ENCODE measurements around the gene CHD9. TPM values are rescaled to one million over a fixed set of nuclear protein-coding genes. Genes with fewer than 3 reads are reported as not detected.
"Not testable (repeated sequence)": the region's sequence is repeated elsewhere in the genome, so short reads cannot be mapped to it uniquely, and the experiment has no call there.

CHD9 gene
- total RNA-seq, 1 donor from 2014 or later, result 77.4 TPM

- FAIRE-seq (no peak), DNase-seq (ENCODE audit: low read depth) (no peak)
- Histone ChIP-seq H3K27ac (ENCODE audit: low read depth, low read length) (no peak overlapping the region), H3K4me1 (ENCODE audit: insufficient read depth, low read length) (no peaks in the 10 kb centered on the region), H3K9ac (ENCODE audit: low read length) (no peak overlapping the region), H3K4me2 (ENCODE audit: low read length) (no peak overlapping the region), H3K9me3 (ENCODE audit: insufficient read depth, low read depth, low read length) (no peaks in the 10 kb centered on the region), H2AFZ (ENCODE audit: low read depth, low read length) (no peak overlapping the region), H3K79me2 (ENCODE audit: insufficient read depth, low read length) (no peaks in the 10 kb centered on the region), H4K20me1 (ENCODE audit: insufficient read depth, low read length) (no peaks in the 10 kb centered on the region), H3K27me3 (ENCODE audit: insufficient read depth, low read length) (peaks cover 13% of the 10 kb centered on the region), H3K36me3 (ENCODE audit: insufficient read depth, low read length) (no peaks in the 10 kb centered on the region), H3K4me3 (ENCODE audit: insufficient read depth, low read depth, low read length) (no peak overlapping the region)
- H3K4me3 Mint-ChIP-seq (ENCODE audit: unreplicated experiment), result no peak overlapping the region
- peaks cover 3% of the 10 kb centered on the region for H3K9me3 Mint-ChIP-seq (ENCODE audit: unreplicated experiment)
- H3K27ac Mint-ChIP-seq (ENCODE audit: unreplicated experiment), result no peak overlapping the region
- no peaks in the 10 kb centered on the region for H3K27me3 Mint-ChIP-seq (ENCODE audit: low read depth, unreplicated experiment)
- peaks cover 29% of the 10 kb centered on the region for H3K4me1 Mint-ChIP-seq (ENCODE audit: low read depth, unreplicated experiment)
- H3K36me3 Mint-ChIP-seq (ENCODE audit: low read depth, unreplicated experiment), result peaks cover 16% of the 10 kb centered on the region
- TF ChIP-seq CTCF (IDR thresholded peaks at IDR 0.05; ENCODE audit: insufficient read depth, low read depth, low read length) (no peak), EZH2 (IDR thresholded peaks at IDR 0.05; ENCODE audit: insufficient read depth, low read length) (no peak)
Measured at GRCh38 chr16:53045341-53046220, 9.2 kb upstream of the CHD9 start.

GRCh38 chr16:53047515-53047914 lies 7.3 kb upstream of the CHD9 start:
- not testable (repeated sequence) for H3K27ac Mint-ChIP-seq (ENCODE audit: unreplicated experiment); H3K27me3 Mint-ChIP-seq (ENCODE audit: low read depth, unreplicated experiment)

GRCh38 chr16:53048139-53048915 lies 6.5 kb upstream of the CHD9 start:
- H3K27me3 Mint-ChIP-seq (ENCODE audit: low read depth, unreplicated experiment), result no peaks in the 10 kb centered on the region
- Histone ChIP-seq H3K36me3 (ENCODE audit: insufficient read depth, low read length) (no peaks in the 10 kb centered on the region), H3K4me2 (ENCODE audit: low read length) (no peak overlapping the region), H3K9me3 (ENCODE audit: insufficient read depth, low read depth, low read length) (no peaks in the 10 kb centered on the region), H3K9ac (ENCODE audit: low read length) (no peak overlapping the region), H3K27ac (ENCODE audit: low read depth, low read length) (no peak overlapping the region), H3K79me2 (ENCODE audit: insufficient read depth, low read length) (no peaks in the 10 kb centered on the region), H3K4me3 (ENCODE audit: insufficient read depth, low read depth, low read length) (no peak overlapping the region), H3K4me1 (ENCODE audit: insufficient read depth, low read length) (peaks cover 9% of the 10 kb centered on the region), H3K27me3 (ENCODE audit: insufficient read depth, low read length) (peaks cover 6% of the 10 kb centered on the region), H2AFZ (ENCODE audit: low read depth, low read length) (no peak overlapping the region), H4K20me1 (ENCODE audit: insufficient read depth, low read length) (no peaks in the 10 kb centered on the region)
- H3K4me3 Mint-ChIP-seq (ENCODE audit: unreplicated experiment), result no peak overlapping the region
- FAIRE-seq, result no peak
- no peak for DNase-seq (ENCODE audit: low read depth)
- H3K36me3 Mint-ChIP-seq (ENCODE audit: low read depth, unreplicated experiment), result peaks cover 15% of the 10 kb centered on the region
- H3K27ac Mint-ChIP-seq (ENCODE audit: unreplicated experiment), result no peak overlapping the region
- H3K4me1 Mint-ChIP-seq (ENCODE audit: low read depth, unreplicated experiment), result peaks cover 12% of the 10 kb centered on the region
- no peaks in the 10 kb centered on the region for H3K9me3 Mint-ChIP-seq (ENCODE audit: unreplicated experiment)
- TF ChIP-seq EZH2 (IDR thresholded peaks at IDR 0.05; ENCODE audit: insufficient read depth, low read length) (no peak), CTCF (IDR thresholded peaks at IDR 0.05; ENCODE audit: insufficient read depth, low read depth, low read length) (no peak)

More at GRCh38 chr16:53047515-53047914, 7.3 kb upstream of the CHD9 start:
- not testable (repeated sequence) for H3K27ac ChIP-seq (ENCODE audit: low read depth, low read length); H3K9me3 ChIP-seq (ENCODE audit: insufficient read depth, low read depth, low read length); H3K9ac ChIP-seq (ENCODE audit: low read length); FAIRE-seq; H3K4me3 Mint-ChIP-seq (ENCODE audit: unreplicated experiment); H3K36me3 ChIP-seq (ENCODE audit: insufficient read depth, low read length); H3K79me2 ChIP-seq (ENCODE audit: insufficient read depth, low read length); H3K9me3 Mint-ChIP-seq (ENCODE audit: unreplicated experiment); DNase-seq (ENCODE audit: low read depth); H3K4me2 ChIP-seq (ENCODE audit: low read length); H2AFZ ChIP-seq (ENCODE audit: low read depth, low read length); H4K20me1 ChIP-seq (ENCODE audit: insufficient read depth, low read length); H3K4me3 ChIP-seq (ENCODE audit: insufficient read depth, low read depth, low read length); H3K4me1 ChIP-seq (ENCODE audit: insufficient read depth, low read length)
- Mint-ChIP-seq H3K36me3 (ENCODE audit: low read depth, unreplicated experiment) (peaks cover 15% of the 10 kb centered on the region), H3K4me1 (ENCODE audit: low read depth, unreplicated experiment) (peaks cover 17% of the 10 kb centered on the region)
- H3K27me3 ChIP-seq (ENCODE audit: insufficient read depth, low read length), result peaks cover 12% of the 10 kb centered on the region

GRCh38 chr16:53051255-53051654 lies 3.5 kb upstream of the CHD9 start:
- not testable (repeated sequence) for H3K27ac ChIP-seq (ENCODE audit: low read depth, low read length); H2AFZ ChIP-seq (ENCODE audit: low read depth, low read length); H3K9me3 Mint-ChIP-seq (ENCODE audit: unreplicated experiment); H3K4me2 ChIP-seq (ENCODE audit: low read length); DNase-seq (ENCODE audit: low read depth); H3K27ac Mint-ChIP-seq (ENCODE audit: unreplicated experiment); FAIRE-seq; H3K79me2 ChIP-seq (ENCODE audit: insufficient read depth, low read length); H3K9me3 ChIP-seq (ENCODE audit: insufficient read depth, low read depth, low read length); H4K20me1 ChIP-seq (ENCODE audit: insufficient read depth, low read length); H3K27me3 Mint-ChIP-seq (ENCODE audit: low read depth, unreplicated experiment); H3K36me3 ChIP-seq (ENCODE audit: insufficient read depth, low read length); H3K4me1 Mint-ChIP-seq (ENCODE audit: low read depth, unreplicated experiment); H3K4me3 ChIP-seq (ENCODE audit: insufficient read depth, low read depth, low read length); H3K9ac ChIP-seq (ENCODE audit: low read length); H3K27me3 ChIP-seq (ENCODE audit: insufficient read depth, low read length)
- Mint-ChIP-seq H3K36me3 (ENCODE audit: low read depth, unreplicated experiment) (peaks cover 10% of the 10 kb centered on the region), H3K4me3 (ENCODE audit: unreplicated experiment) (peak overlapping the region; percentile 27)
- H3K4me1 ChIP-seq (ENCODE audit: insufficient read depth, low read length), result peaks cover 21% of the 10 kb centered on the region

Measured in astrocyte (in vitro differentiated cells and primary cell).